HG03139 (cell line): Measurements from ENCODE around the gene AMER3.

Experiments
- ATAC-seq: cut with Tn5 transposase; IDR thresholded peaks from one replicate; pipeline ENCODE4 v1.9.1; 2021; ENCODE audit not compliant: unreplicated experiment

Gene AMER3

DNA sequence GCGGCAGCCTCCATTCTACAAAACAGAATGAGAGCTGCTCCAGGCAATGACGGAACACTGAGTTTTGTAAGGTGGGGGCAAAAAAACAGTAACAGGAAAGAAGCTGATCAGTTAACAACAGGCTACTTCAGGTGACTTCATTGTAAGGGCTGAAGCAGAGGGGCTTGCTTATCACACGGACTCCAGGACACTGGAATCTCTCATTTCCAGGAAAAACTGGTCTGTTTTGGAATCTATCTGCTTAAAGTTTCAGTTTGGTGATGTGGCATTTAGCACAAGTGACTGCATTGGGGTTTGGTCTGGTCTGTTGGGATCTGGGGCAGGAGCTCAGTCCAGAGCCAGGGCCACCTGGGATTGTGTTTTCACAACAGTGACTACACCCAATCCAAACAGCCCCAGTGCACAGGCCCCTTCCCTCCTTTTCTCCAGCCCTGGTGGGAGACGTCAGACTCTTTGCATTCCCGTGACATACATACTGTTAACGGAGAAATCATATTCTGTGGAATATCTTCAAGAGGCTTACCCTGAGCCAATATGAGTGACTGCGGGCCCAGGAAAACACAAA lies 14.1 kb downstream of the AMER3 start:
- no peak for ATAC-seq

DNA sequence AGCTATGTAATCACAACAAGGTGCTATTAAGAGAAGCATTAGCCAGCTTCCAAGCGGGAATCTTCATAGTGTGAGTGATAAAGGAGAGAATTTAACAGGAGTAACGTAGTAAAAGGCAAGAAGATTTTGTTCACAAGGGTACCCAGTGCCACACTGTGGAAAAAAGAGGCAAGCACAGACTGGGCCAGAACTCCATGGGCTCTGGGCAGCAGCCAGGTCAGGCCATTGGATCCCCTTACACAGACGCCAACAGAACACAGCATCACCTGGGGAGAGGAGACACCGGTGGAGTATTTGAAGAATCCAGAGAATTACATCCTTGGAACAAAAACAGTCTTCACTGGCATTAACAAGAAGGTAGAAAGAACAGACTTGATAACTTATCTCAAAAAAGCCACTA lies 21.2 kb downstream of the AMER3 start:
- no peak for ATAC-seq

- no peak for ATAC-seq
Observed at GRCh38 chr2:130778781-130779180, 23.4 kb downstream of the AMER3 start.

DNA sequence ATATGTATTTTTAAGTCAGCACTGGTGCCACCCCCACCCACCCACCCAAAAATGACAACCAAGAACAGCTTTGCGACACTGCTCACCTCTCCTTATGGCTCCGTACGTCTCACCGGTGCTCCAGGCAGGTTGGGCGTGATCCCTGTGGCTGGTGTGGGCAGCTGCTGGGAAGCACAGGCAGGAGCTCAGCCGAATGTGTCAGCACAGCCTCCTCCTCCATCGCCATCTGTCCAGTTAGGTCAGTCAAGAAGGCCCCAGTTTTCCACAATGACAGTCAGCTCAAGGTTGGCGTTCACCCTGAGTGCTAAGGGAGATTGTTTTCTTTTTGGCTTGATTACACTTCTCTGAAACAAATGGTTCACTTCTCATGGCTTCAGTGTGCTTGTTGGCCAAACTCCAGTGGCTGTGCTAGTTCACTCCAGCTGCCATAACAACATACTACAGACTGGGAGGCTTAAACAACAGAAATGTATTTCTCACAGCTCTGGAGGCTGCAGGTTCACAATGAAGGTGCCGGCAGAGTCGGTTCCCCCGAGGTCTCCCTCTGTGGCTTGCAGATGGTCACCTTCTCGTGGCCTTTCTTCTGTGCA lies 30.2 kb downstream of the AMER3 start:
- ATAC-seq = no peak

DNA sequence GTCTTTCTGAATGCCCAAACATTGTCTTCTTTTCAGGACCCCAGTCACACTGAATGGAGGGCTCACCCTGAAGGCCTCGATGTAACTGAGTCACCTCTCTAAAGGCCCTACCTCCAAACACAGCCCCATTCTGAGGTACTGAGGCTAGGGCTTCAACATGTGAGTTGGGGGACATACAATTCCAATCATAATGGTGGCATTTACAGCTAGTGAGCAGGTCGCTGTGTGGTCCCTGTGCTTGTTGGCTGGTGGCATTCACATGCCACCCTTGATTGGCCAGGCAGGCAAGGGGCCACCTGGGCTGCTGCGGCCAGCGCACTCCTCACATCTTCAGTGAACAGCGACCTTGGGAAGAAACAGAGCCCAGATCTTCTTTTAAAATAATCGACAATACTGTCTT lies 30.7 kb downstream of the AMER3 start:
- ATAC-seq = no peak

DNA sequence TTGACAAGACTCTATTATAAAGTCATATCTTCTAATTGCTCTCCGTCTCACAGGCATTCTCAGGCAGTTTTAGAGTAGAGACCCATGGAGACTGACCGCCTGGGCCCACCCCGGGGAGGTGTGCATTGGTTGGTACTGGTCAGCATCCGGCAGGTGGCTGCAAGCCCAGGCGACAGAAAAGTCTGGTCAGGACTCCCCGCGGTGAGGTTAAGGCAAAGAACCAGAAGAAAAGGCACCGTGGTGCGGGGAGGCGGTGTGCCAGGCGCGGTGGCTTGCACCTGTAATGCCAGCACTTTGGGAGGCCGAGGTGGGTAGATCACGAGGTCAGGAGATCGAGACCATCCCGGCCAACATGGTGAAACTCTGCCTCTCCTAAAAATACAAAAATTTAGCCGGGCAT lies 32.5 kb downstream of the AMER3 start:
- ATAC-seq = no peak

GRCh38 chr2:130790312-130790711 lies 35.0 kb downstream of the AMER3 start:
- ATAC-seq = no peak

DNA sequence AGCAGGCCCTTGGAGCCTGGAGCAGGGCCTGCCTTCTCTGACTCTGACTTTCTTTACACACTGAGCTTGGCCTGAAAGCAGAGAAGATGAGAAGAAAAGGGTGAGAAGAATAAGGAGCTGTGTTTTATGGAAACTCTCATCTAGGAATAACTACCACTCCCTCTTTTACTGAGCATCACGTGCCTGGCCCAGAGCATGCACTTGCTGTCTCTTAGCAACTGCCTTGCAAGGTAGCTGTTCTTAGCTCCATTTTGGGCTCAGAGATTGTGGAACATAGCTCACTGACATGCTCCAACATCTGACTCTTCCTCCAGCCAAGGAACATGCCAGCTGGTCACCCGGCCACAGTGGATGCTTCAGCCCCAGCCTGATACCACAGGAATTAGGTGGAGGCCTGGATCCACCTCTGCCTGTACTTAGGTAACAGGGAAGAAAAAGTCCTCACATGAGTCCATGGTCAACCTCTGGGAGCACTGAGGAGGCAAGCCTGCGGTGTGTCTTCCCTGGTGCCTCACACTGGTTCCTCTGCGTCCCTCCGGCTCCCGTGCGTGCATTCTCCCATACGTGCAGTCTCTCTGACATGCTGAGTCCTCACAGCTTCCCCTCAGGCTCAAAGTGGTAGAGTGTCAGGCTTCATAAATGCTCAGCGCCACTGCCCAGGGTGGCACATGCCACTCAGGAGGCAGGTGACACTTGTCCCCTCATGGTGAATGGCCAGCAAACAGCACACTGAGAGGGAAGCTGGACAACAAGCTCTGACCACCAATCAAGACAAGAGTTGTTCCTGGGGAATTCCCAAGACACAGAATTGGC lies 35.7 kb downstream of the AMER3 start:
- no peak for ATAC-seq

GRCh38 chr2:130791617-130791939 lies 36.2 kb downstream of the AMER3 start:
- ATAC-seq = no peak

DNA sequence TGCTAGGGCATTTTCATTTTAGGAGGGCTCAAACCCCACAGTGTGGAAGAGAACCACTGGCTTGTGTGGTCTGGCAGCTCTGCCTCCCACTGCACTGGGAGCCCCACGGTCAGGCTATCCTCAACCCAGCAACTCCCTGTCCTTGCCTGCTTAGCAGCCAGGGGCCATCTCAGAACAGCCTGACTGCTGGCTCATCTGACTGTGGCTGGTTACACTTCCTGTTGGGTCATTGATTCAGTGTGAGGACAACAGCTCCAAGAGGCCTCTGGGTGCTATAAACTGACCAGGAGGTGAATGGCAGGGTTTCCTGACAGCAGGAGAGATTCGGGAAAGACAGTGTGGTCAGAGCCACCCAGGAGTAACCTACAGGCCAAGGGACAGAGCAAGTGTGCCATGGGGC lies 40.1 kb downstream of the AMER3 start:
- no peak for ATAC-seq

DNA sequence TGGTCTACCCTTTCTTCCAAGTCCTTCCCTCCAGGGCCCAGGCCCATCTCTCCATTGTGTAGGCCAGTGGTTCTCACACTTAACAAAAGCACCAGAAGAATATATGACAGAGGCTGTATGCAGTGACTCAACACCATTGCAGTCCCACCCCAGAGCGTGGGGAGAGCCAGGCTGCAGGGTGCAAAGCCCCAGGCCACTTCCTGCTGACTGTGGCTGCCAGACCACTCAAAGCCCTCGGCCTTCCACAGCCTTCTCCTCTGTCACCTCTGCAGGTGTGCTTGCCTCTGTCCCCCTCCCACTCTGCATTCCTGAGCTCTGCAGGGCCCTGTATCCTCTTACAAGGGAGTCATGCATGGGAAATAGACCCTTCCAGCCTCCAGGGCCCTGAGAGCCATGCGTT lies 41.0 kb downstream of the AMER3 start:
- ATAC-seq = no peak

- ATAC-seq = peak; percentile 91
Observed at GRCh38 chr2:130797493-130798435, 42.4 kb downstream of the AMER3 start.

GRCh38 chr2:130798472-130799218 lies 43.3 kb downstream of the AMER3 start:
- no peak for ATAC-seq

GRCh38 chr2:130799295-130799694 lies 44.0 kb downstream of the AMER3 start:
- ATAC-seq = no peak

GRCh38 chr2:130805613-130806012 lies 50.3 kb downstream of the AMER3 start:
- no peak for ATAC-seq

GRCh38 chr2:130806370-130806769 lies 51.0 kb downstream of the AMER3 start:
- ATAC-seq = no peak

DNA sequence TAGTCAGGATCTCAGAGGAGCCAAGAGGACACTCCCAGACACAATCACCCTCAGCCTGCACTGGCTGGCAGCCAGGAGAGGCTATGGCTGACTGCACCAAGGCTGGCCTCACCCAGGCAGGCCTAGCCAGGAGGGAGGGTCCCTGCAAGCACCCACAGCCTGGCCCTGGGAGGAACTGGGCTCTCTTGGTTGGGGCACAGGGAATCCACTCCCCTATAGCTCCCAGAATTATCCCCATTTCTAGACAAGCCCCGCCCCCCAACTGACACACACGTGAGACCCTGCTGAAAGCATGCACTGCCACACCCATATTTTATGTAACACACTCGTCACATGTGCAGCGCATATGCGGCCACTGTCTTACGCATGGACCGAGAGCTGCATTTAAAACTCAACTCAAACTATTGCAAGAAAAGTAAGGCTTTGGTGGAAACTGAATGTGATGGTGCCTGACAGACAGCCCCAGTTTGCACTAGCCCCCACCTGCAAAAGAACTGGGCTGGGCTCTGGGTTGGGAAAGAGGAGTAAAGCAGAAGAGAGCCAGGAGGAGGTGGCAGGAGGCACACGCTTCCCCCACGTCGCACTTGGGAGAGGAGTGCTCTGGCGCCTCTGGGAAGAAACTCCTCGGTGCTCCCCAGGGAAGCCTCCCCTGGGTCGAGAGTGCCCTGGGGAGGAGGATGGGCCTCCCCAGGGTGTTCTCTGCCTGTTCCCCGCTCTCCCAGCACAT lies 52.5 kb downstream of the AMER3 start:
- no peak for ATAC-seq

DNA sequence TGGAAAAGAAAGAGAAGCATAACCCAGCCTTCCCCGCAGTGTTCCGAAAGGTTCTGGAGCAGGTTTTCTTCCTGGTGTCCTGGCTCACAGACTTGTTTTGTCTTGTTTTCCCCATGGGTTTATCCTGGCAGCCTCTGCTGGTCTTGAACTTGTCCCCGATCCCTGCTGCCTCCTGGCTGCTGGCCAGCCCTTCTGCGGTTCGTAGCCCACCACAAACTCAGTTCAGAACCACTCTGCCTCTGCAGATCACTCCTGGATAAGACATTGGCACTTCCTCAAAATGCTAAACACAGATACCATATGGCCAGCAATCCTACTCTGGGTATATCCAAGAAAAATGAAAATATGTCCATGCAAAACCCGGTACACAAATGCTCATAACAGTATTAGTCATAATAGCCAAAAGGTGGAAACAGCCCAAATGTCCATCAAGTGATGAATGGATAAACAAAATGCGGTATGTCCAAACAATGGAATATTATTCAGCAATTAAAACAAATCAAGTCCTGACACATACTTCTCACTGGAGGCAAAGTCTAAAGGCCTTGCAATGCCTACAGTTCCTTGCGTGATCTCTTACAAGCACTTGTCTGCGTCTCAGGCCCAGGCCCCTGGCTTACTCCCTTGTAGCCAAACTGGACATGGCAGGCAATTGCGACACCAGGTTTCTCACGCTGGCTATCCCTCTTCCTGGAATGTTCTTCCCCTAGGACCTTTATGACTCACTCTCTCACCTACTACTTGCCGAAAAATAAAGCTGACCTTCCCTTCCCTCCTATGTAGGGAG lies 53.3 kb downstream of the AMER3 start:
- ATAC-seq = no peak

- ATAC-seq = no peak
Observed at GRCh38 chr2:130810490-130810889, 55.1 kb downstream of the AMER3 start.
